SIG-M5 (cell line): Measurements from ENCODE around the gene RNF144B.
"Not testable (repeated sequence)": the region's sequence is repeated elsewhere in the genome, so short reads cannot be mapped to it uniquely, and the experiment has no call there.

Source experiments
- DNase-seq: peaks from one replicate; lab custom pipeline; 2025; lab: John Stamatoyannopoulos, UW

Gene RNF144B

DNA sequence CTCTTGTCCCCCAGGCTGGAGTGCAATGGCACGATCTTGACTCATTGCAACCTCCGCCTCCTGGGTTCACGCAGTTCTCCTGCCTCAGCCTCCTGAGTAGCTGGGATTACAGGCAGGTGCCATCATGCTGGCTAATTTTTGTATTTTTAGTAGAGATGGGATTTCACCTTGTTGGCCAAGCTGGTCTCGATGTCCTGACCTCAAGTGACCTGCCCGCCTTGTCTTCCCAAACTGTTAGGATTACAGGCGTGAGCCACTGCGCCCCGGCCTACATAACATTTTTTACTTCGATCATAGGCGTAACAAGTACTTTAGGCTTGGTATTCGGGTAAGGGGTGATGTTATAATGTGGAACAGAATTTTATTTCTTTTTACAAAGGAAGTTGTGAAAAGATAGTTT lies 22.5 kb downstream of the RNF144B start:
- not testable (repeated sequence) for DNase-seq

DNA sequence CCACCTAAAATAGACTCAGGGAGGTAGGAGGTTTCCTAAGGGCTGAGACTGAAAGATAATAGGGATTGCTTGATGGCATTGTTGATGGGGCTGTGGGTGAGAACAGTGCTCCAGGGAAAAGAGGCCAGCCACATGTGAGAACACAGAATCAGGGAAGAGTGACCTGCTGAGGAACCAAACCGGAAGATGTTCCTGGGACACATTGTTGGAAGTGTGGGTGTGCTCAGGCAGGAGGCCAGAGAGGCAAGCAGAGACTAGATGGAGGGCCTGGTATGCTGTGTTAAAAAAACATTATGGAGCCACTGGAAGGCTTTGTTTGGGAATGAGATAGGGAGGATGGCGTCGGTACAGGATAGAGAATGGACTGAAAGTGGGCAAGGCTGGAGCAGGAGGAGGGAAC lies 23.3 kb downstream of the RNF144B start:
- no peak for DNase-seq

DNA sequence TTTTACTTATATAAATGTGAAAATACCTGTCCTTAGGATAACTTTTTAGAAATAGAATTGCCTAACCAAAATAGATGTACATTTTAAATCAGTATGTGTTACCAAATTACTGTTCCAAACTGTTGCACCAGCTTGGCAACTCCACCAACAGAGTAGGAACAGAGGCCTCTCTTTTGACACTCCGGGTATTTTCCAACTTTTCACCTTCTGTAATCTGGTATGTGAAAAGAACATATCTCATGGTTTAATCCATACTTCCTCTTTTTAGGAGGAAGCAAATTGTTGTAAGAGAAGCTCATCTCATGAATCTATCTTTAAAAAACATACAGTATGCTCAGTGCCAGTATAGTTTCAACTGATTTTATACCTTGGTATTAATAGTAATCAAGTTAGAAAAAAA lies 24.9 kb downstream of the RNF144B start:
- no peak for DNase-seq

DNA sequence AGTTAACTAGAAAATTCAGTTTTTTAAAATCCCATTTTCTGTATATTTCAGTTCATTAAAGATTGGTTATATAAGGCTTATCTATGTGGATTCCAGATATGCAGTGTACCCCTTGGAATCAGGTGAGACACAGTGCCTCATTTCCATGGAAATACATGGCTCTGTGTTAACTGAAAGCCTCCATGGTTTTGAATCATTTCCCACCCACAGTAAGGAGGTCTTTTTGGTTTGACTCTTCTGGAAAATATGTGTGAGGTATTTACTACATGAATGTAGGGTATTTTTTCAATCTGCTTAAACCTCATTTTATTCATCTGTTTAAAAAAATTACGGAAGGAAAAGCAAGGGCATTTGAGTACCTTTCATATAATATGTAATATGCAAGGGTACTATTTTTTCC lies 25.5 kb downstream of the RNF144B start:
- DNase-seq: no peak

DNA sequence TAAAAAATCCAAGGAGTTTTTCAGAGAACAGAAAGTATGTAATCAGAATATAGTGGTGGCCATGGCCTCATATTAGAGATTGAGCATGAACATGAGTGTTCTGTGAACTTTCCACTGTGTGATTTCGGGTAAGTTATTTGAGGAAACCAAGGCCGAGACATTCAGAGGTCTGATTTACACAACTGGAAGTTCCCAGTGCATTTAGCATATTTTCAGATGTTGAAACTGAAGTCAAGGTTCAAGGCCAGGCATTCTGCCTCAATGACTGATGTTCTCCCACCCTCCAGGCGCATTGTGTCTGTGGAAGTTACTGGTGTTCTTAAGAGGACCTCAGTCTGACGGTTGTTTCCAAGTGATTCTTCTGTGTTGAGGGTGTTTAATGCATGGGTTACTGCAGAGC lies 26.2 kb downstream of the RNF144B start:
- no peak for DNase-seq

DNA sequence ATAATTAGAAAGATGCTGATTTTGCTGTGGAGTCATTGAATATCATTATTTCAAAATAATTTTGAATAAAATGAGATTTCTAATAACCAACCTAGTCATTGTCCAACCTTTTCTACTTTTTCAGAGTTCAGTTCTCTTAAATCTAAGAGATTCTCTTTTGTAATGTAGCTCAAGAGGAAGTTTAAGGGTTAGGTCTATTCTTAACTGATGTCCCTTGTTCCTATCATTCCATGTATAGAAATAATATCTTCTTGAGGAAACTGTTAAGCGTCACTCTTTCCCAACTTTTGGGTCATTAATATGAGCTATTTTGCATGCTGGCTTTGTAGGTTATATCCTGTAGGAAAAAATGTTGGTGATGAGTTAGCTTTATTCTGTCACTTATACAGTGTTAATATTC lies 27.0 kb downstream of the RNF144B start:
- no peak for DNase-seq

DNA sequence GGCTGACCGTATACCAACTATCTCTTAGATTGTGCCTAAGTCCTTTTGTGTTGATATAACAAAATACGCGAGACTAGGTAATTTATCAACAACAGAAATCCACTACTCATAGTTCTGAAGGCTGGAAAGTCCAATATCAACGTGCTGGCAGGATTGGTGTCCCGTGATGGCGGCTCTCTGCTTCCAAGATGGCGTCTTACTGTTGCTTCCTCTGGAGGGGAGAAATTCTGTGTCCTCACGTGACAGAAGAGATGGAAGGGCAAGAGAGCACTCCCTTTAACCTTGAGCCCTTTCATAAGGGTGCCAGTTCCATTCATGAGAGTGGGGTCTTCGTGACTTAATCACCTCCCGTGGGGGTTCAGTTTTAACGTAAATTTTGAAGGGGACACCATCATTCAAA lies 28.1 kb downstream of the RNF144B start:
- no peak for DNase-seq

DNA sequence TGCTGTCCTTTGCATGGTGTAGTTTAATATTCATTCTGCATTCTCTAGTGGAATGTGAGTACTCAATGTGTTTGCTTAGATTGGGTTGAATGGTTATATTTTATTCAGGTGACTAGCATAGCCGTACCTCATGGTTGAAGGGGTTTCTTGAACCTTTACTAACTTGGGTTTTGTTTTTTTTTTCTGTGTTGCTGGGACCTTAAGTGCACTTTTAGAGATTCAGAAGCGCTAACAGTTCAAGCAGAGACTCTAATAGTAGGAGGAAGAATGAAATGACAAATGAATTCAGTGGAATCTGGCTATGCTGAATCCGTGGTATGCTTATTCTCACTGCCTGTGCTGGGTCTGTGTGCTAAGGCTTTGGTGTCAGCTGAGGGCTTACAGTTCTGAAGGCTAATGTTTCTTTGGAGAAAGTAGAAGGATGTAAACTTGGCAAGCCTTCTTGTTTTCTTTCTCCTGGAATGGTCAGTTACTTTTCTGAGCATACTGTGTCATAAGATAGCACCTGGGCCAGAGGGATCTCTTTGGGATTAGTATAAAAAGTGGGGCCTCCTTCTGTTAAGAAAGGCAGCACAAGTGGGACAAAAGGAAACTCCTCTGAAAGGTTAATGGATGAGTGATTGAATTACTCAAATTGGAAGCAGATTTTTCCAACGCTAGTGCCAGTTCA lies 28.7 kb downstream of the RNF144B start:
- DNase-seq: no peak

DNA sequence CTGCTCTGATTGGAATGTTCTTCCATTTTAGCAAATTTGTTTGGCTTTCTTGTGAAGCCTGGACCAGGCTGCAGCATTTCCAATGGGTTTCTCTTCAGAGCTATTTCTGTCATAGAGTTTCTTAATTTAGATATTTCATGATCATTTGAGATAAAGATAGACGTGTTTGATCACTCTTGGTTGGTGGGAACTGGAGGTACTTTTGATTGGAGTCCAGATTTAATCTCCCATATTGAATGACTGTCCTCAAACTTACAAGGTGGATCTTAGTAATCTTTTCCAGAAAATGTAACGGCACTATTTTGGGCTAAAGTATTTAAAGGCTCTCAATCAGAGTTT lies 29.2 kb downstream of the RNF144B start:
- DNase-seq: no peak

DNA sequence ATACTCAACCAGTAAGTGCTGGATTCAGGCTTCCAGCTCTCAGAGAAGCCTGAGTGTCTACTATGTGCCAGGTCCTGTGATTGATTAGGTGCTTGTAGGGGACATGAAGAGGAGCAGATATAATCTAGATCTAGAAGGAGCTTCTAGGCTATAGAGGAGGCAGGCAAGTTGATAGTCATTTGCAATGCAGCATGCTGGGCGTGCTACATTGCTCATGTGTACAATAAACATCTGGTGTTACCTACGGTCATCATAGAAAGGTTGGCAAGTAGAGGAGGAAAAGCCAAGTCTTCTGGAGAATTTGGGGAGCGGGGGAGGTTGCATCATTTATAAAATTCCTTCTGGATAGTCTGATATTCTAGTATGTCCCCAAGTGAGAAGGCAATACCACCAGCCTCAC lies 33.2 kb downstream of the RNF144B start:
- no peak for DNase-seq

DNA sequence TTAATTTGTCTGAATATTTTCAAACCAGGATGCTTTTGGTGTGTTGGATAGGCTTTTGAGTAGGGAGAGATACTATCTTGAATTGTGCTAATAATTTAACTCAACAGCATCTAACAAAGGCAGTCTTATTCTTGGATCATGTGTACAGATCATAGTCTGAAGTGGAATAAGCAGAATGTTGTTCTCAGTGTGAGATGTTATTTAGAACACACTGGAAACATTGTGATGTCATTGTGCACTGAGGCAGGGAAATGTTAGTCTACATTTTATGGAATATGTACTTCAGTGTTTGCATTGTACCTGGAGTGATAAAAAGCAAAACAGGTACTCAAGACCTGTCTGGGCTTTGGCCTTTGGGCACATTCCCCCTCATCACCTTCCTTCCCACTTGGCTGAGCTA lies 35.0 kb downstream of the RNF144B start:
- no peak for DNase-seq

DNA sequence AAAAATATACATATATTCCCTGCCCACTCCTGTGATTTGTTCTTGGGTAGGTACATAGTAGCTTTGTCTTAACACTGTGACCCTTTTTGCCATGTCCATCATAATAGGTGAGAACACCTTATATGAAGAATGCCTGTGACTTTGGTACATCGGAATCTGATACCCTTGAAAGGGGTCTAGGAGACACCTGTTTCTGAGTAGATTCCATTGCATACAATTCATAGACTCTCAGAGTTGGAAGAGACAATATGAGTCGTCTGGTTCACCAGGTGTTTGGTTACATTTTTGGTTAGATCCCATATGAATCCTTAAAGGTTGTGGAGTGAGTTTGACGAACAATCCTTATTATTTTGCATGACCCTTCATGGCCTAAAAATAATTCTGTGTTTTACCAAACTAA lies 36.3 kb downstream of the RNF144B start:
- DNase-seq: no peak

DNA sequence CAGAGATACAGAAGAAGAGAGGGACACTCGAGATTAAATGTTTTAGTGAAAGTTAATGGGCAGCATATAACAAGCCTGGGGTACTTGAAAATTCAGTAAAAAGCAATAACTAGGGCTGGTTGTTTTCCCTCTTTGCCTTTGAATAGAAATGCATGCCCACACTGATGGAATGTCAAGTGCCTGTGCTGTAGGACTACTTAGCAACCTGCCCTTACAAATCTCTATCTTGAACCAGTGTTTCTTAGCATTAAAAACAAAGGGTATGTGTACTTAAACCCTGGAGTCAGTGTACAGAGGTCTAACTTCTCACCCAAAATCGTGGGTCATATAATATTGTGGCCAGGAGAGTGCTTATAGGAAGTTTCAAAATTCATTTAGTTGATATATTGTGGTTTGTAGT lies 37.1 kb downstream of the RNF144B start:
- no peak for DNase-seq

DNA sequence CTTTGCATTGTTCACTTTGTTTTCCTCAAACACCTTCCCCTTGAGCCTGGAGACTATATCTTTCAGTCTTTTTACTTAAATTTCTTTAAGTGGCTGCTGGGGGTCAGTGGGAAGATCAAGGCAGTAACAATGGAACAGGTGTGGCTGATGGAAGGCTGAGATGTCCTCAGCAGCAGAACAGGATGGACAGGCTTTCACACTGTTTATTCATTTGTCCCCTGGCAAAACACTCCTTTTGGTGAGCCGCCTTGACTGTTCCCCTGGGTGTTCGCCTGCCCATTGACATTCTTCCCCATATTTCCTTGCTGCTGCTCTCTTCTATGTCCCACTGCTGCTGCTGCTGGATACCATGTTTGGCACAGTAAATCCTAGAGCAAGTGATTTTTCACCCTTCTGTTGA lies 38.1 kb downstream of the RNF144B start:
- no peak for DNase-seq

DNA sequence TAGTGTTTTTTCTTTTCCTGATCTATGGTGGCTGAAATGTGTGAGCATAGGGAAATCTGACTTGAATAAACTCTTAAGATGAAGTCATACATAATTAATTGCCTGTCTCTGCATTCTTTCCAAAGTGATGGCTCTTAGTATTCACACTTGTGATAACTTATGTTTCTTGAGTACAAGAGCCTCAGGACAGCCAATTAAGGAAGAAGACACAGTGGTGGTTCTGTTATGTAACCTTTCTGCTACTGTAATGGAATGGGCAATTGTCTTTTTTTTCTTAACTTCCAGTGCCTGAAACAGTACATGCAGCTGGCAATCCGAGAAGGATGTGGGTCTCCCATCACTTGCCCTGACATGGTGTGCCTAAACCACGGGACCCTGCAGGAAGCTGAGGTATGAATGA lies 40.1 kb downstream of the RNF144B start:
- DNase-seq: no peak

DNA sequence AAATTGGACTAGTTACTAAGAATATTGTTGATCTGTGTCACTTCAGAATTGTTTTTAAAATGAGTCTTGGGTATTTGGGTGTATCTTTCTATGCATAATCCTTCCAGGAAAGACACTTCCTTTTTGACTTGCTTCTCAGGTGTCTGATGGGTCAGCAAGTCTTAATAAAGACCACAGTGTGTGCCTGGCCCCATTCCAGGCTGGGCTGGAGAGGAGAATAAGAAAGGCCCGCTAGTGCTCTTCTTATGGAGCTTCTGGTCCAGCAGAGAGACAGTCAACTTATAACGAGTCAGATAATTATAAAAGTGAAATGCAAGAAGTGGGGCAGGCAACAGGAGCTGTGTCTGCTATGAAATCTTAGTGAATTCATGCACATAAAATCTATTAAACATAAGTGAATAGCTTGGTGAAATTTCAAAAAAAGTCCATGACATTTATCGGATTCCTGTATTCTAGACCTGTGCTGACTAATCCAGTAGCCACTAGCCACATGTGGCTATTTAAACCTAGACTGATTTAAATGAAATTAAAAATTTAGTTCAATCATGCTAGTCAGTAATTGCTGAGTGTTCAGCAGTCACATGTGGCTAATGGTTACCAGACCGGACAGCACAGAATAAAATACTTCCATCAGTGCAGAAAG lies 42.6 kb downstream of the RNF144B start:
- DNase-seq: no peak

DNA sequence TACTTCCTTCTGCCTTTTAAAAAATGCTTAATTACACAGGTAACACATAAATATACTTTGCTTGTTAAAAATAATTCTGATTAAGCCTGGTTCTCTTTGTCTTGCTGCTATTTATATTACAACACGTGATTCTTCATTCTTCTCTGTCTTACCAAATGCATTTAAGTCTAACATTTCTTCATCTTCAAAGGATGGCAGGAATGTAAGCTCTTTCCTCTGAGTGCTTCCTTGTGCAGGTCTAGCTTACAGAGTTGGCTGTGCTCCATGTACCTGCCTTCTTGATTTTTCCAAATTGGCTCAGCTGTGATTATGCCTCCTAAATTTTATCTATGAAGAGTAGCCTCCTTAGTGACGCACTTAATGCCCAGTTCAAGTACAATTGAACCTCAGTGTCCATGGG lies 44.4 kb downstream of the RNF144B start:
- DNase-seq: no peak

DNA sequence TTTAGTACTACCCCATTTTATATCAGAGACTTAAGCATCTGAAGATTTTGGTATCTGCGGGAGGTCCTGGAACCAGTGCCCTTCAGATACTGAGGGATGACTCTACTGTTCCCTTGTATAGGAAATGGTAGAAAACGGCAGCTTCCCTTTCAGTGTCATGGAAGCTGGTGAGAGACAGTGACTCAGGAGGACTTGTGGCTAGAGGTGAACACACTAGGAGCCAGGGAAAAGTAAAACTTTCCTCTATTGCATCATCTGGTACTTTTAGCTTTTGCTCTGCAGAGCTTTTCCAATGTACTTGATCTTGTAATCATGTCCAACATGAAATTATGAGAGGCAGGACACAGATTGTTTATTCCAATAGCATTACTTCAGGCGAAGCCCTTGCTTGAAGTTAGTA lies 45.0 kb downstream of the RNF144B start:
- no peak for DNase-seq

DNA sequence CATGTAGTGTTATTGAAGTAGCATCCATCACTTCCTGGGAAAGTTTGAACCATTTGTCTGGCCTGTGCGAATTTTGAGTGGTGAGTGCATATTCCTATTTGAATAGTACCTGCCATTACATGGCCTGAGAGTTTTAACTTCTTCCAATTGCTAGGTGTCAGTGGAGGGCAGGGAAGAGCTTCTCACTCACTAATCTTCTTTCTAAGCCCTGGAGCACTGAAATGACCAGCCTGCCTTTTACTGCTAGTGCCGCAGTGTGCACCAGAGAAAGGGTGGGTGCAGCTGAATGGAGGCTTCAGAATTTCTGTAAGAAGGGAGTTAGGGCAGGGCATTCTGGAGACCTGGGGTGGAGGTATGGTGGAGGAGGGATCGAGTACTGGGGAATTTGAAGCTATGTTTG lies 45.5 kb downstream of the RNF144B start:
- DNase-seq: no peak

DNA sequence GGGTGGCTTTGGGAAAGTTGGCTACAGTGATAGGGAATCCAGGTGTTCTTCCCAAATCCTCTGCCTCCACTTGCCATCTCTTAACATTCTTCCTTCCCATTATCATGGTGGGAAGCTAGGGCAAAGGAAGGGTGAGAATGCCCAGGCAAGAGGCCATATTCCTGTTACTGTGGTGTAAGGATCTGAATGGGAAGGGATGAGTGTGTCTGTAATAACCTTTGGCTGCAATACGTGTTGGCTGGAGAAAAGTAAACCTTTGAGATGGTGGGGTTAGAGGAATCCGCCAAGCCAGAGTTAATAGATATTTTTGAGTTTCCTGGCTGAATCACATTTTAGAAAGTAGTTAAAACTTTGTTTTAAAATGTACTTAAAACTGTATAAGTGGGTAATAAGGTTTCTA lies 45.9 kb downstream of the RNF144B start:
- no peak for DNase-seq

DNA sequence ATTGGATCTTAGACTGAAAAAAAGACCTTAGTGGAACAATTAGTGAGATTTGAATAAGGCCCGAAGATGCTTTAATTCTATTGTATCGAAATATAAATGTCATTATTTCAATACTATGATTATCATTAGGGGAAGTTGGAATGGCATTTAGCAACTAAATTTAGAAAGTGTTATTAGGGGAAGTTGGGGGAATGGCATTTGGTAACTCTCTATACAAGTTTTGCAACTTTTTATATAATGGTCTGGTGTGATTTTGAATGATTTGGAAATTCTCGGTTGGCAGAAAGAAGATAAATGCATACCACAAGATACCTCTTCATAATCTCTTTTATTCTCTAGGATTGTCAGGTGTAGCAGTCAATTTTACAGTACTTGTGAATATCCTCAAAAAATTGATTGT lies 49.2 kb downstream of the RNF144B start:
- no peak for DNase-seq

DNA sequence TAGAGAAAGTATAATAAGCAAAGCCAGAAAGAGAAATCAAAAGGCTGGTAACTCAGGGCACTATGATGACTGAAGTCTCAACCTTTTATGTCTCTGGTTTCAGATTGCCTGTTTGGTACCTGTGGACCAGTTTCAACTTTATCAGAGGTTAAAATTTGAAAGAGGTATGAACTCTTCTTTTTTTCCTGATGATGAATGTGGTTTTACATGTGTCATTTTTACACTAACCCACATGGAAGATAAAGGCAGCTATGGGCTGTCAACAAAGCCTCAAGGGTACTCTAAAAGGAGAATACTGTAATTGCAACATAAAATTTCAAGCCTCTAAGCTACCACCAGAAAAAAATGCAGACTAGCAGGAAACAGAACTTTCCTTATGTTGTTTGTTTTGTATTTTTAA lies 52.4 kb downstream of the RNF144B start:
- DNase-seq: no peak

DNA sequence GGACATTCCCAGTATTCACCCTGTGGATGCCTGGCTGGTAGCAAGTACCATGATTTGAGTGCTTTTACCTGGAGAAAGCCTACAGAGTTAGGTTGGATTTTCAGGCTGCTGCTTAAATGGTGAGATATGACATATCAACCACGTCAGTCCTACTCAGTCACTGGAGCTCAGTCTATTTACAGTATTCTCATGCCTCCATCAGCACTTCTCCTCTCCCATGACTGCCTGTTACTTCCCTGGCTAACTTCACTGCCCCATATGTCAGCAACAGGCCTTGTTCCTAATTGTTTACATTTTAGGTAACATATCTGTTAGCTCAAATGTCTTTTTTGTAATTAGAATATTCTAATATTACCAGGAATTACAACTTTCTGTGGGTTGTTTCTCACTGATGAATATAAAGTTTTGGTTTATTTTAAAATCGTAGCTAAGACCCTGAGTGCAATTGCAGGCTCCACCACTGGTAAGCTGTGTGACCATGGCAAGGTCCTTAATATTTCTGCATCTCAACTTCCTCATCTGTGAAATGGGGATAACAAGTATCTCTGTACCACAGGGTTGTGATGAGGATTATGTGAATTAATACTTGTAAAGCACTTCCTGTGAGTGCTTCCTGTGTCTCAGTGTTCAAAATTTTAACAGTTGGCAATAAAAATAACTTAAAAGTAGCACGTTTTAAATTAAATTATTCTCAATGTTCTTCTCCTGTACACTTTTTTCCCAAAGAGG lies 54.3 kb downstream of the RNF144B start:
- DNase-seq: no peak

DNA sequence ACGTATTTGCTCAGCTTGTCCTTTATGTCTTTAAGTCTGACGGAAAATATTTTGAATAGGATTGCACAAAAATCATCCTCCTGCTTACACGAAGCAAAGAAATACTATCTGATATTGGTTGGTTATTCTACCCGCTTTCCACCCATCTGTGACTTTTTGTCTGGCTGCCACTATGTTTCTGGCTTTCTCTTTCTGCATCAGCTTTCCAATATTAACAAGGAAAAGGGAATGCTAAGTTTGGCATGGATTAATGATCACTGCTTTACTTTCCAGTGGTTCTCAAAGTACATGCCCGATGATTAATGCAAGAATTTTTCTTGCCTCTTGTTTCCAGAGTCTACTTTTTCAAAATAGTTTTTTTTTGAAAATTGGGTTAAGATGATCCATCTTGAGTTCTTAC lies 57.0 kb downstream of the RNF144B start:
- DNase-seq: no peak
